NCI-H2196 treated with DMSO at 0.1 percent for 48 hours (cell line): ENCODE results near the gene IL3.

Experiments used
- DNase-seq: peaks from one replicate; lab custom pipeline; 2025; ENCODE audit not compliant: unreplicated experiment; lab: John Stamatoyannopoulos, UW

Gene IL3

GRCh38 chr5:132056610-132057497, 3.6 kb upstream of the IL3 start:
- no peak for DNase-seq

GRCh38 chr5:132057498-132058255, 2.8 kb upstream of the IL3 start:
- DNase-seq: no peak

DNA sequence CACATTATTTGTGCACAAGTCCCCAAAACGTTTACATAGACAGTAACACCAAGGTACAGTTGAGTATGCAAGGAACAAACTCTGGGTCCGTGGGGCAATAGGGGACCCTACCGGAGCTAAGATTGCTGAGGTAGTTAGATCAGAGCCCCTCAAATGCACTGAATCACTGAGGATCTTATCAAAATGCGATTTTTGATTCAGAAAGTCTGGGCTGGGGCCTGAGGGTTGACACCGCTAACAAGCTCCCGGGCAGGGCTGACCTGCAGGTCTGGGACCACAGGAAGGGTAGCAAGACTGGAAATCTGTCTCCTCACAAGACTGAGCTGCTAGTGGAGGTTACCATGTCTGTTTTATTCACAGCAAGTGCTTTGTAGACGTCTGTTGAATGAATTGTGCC, 1.8 kb upstream of the IL3 start:
- DNase-seq: no peak

- DNase-seq: no peak
Observed at GRCh38 chr5:132059043-132059695, 1.3 kb upstream of the IL3 start.

DNA sequence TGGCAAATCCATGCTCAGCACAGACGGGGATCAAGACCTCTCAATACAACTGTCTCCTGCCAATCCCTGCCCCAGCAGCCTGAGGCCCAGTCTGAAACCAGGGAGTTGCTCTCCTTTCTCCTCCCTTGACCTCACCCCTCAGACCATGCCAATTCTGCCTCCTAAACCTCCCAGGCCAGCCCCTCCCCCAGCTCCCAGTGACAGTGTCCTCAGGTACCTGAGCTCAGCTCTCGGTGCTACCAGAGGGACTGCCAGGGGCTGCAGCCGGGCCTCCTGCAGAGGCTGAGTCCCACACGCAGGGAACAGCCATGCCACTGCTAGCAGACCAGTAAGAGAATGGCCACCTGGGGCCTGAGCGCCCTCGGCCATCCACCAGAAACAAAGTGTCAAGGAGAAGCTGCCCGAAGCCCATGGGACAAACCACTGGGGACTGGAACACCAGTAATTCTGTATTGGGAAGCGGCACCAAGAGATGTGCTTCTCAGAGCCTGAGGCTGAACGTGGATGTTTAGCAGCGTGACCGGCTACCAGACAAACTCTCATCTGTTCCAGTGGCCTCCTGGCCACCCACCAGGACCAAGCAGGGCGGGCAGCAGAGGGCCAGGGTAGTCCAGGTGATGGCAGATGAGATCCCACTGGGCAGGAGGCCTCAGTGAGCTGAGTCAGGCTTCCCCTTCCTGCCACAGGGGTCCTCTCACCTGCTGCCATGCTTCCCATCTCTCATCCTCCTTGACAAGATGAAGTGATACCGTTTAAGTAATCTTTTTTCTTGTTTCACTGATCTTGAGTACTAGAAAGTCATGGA, 557 bp upstream of the IL3 start:
- DNase-seq: no peak

DNA sequence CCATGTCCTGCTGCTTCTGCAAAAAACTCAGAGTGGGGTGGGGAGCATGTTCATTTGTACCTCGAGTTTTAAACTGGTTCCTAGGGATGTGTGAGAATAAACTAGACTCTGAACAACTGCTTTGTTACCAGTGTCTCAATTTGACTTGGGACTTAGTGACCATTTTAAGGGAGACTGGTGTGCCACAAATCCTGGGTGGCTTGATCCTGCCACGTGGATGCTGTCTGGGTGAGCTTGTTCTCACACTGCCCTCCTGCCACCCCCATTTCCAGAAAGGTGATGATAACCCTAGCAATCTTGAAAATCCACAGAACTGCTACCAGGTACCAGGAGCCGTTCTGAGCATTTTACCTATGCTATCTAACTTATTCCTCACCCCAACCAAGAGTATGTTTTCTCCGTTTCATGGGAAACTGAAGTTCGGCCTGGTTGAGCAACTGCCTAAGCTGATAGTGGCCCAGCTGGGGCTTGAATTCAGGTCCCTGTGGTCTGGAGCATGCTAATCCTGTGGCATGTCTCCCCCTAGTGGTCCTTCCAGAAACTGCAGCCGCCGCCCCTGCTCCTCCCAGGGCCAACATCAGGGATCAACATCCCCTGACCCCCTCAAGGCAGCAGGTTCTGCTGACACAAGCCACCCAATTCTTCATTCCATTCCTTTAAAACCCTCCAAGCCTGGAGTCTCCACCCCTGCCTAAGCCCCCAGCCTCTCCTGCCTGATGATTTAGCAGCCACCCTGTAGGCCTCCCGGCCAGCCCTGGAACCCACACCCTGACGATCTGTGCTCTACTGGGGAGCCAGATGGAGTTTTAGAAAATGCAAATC, 2.8 kb downstream of the IL3 start:
- DNase-seq: no peak

DNA sequence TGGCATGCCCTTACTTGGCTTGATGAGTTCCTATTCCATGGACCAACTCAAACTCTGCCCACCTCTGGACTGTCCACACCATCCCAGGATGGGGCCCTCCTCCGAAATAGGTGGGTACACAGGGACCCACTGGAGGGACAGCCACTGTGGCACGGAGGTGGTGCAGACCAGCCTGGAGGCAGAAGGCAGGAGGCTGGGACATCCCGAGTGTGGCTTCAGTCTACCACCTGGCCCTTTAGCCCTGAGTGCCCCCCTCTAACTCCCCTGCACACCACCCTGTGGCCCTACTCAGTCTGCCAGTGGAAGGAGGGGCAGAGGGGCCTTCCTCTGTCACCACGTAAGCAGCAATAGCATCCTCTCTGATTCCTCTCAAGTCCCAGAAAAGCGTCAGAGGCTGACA, 3.7 kb downstream of the IL3 start:
- no peak for DNase-seq

- DNase-seq: peak; percentile 41
Observed at GRCh38 chr5:132064738-132065331, 4.4 kb downstream of the IL3 start.

- DNase-seq: peak; percentile 37
Observed at GRCh38 chr5:132065351-132065937, 5.0 kb downstream of the IL3 start.

DNA sequence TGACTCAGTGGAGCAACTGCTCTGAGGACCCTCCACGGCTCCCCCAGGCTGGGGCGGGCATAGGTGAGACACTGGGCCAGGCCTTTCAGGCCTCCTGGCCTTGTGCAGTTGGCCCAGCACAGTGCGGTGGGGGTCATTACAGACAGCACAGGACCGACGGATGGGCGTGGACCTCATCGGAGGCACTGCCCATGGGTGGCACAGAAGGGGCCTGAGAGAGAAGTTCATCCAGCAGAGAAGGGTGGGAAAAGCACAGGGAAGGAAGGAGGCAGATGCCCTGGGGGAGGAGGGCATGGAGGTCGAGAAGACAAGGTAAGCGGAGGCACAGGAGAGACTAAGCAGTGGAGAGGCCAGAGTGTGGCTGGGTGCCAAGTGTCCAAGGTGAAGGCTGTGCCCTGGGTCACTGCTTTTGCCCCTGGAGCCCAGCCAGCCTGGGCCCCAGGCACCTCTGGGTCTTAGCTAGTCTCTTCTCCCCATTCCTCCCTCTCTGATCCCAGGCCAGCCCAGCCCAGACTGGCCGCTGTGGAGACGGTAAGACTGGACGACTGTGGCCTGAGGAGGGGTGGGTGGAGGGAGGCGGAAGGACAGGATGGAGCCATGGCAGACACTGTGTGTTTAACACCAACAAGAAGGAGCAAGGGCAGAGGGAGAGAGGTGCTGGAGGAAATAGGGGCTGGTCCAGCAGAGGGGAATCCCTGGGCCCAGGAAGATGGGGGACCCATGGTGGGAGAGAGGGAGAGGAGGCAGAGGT, 5.7 kb downstream of the IL3 start:
- no peak for DNase-seq

GRCh38 chr5:132066871-132067270, 6.4 kb downstream of the IL3 start:
- no peak for DNase-seq

GRCh38 chr5:132067451-132067850, 7.0 kb downstream of the IL3 start:
- DNase-seq: no peak

DNA sequence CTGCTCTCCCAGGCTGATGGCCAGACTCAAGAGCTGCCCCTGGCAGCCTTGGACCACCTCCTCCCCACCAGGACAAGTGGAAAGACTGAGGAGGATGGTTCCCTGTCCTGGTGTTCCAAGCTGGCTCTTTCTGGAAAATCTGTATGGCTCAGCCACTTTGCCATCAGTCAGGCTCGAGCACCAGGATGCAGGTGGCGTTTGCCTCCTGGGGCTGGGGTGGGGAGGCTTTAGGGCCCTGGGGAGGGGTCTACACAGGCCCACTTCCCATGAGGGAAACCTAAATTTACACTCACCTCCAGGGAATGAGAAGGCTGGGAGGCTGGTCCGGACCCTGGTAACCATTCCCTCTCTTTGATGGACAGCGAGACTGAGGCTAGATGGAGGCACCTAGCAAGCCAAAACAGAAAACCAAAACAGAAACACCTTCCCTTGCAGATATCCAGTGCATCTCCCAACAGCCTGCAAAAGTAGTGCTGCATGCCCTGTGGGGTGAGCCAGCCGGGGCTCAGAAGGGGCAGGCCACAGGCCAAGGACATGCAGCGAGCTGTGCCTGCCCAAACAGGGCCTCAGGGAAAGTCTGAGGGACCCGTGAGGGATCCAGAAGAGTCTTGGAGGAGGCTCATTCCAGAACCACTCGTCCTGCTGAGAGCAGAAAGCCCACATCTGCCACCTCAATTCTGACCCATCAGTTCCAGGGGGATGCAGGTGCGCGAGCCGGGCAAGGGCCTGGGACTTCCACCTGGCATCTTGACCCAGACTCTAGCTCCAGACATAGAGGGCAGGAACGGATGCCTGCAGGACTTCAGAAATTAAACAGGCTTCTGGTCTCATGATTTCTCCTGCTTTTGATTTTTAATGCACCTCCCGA, 7.7 kb downstream of the IL3 start:
- DNase-seq: no peak

GRCh38 chr5:132069561-132069960, 9.1 kb downstream of the IL3 start:
- DNase-seq: no peak

- no peak for DNase-seq
Observed at GRCh38 chr5:132069994-132070393, 9.5 kb downstream of the IL3 start.

- DNase-seq: no peak
Observed at GRCh38 chr5:132070460-132071337, 10.2 kb downstream of the IL3 start.

DNA sequence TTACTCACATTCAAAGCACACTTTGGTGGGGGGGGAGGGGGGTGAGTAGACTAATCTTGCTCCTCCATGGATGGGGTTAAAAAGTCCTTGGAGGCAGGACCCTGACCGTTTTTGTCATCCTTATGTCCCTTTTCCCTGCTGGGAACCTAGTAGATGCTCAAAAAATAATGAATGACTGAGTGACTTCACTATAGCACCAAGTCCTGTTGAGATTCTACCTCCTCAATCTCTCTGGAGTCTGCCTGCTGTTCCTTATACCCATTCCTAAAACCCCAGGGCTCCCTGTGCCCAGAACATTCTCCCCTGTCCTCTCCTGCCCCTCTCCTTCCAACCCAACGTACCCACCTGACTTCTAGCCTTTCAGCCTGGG, 10.9 kb downstream of the IL3 start:
- no peak for DNase-seq
